Left colon (tissue), 2 donors: ENCODE data around the gene TREML4. TPM values are rescaled to one million over a fixed set of nuclear protein-coding genes. Genes with fewer than 3 reads are reported as not detected.
"Not testable (repeated sequence)": the region's sequence is repeated elsewhere in the genome, so short reads cannot be mapped to it uniquely, and the experiment has no call there.

Experiments used
- ATAC-seq: fragments of 200-7000 bp; cut with Tn5 transposase; one replicate; pipeline ENCODE4 v1.9.1; 2020; ENCODE audit warnings: mild to moderate bottlenecking, moderate library complexity
- DNase-seq, 2 donors: peaks; one replicate each; pipeline ENCODE4 v3.0.0-alpha.2; 2020
- intact Hi-C, 2 donors: fragments of 100-400 bp; cut with DNase I in 1 of 2; cut with micrococcal nuclease in 1 of 2; formaldehyde crosslinking; loops; one replicate each; pipeline versions ENCODE4 v1.11.2 to v1.14.0; 2022; cut with DNase I, micrococcal nuclease
- total RNA-seq, 2 donors: library from RNA; stranded (reverse); fragmentation: NEBNext Ultra II Directional; extraction: Animal tissue kit (Norgen Biotek cat#: 25700); gene quantifications; one replicate each; pipeline ENCODE4 v1.2.1, GENCODE V29; 2021
- donor health status: DM: no; HTN: no; CAD: no.
- donor health status: DM: yes; HTN: yes; CAD: no.

TREML4 gene
- total RNA-seq, 2 donors from 2014 or later: not detected

GRCh38 chr6:41246529-41246928 lies 18.4 kb downstream of the TREML4 start:
- DNase-seq, intact Hi-C loops, ATAC-seq: not testable (repeated sequence)

GRCh38 chr6:41247288-41247865 lies 19.2 kb downstream of the TREML4 start:
- DNase-seq: no peak
- no peak for ATAC-seq
- intact Hi-C loops: no loop called here

DNA sequence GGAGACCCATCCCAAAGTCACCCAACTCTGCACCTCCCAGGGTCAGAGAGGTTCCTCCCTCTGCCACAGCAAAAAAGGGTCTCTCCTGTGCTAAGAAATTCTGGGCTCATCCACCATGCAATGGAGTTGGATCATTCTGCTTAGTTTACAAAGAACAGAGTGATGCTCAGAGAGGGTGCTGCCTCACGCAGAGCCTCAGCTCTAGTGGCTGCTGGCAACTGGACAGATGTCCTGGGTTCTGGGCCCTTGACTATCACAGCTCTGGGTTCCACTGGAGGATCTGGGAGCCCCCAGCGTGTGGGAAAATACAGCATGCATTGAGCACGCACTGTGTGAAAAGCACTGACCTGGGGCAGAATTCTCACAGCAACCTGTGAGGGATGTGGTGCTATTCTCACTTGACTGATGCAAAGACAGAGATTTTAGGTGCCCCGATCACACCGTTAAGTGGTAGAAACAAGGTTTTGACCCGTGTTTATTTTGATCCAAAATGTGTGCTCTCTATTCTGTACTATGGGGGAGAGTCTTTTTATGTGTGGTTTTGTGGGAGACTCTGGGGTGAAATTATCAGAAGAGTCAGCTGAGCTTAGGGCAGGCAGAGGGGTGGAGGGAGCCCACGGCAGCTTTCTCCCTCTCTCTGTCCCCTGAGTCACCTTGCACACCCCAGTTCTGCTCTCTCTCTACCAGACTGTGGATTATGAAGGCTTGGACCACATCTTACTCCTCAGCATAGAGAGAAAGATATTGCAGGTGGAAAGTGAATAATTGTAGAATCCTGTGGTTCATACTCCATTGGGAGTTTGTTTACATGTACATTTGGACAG lies 19.9 kb downstream of the TREML4 start:
- intact Hi-C loops: no loop called here
- ATAC-seq (no peak), DNase-seq (no peak)

- no peak for DNase-seq
- intact Hi-C loops: no loop called here
- no peak for ATAC-seq
Measured at GRCh38 chr6:41252401-41253169, 24.4 kb downstream of the TREML4 start.

DNA sequence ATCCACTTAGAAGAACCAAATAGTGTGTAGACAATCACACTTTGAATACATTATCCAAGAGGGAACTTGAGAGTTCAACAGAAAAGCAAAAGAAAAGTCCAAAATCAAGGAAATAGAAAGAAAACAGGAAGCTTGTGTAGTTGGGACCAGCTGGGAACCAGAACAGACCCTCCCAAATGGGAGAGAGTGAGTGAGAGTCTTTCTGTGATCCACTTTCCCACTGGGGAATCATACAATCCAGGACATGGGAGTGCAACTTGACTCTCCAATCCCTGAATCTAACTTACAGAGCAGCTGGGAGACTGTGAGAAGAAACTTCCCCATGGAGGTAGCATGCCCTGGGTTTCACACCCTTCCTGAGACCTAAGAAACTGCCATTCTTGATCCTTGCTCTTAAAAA lies 27.0 kb downstream of the TREML4 start:
- no peak for ATAC-seq
- intact Hi-C loops: no loop called here
- no peak for DNase-seq

GRCh38 chr6:41255638-41256246 lies 27.6 kb downstream of the TREML4 start:
- ATAC-seq (no peak), DNase-seq (no peak)
- intact Hi-C loops: no loop called here

GRCh38 chr6:41256383-41256782 lies 28.2 kb downstream of the TREML4 start:
- intact Hi-C loops: no loop called here
- DNase-seq (no peak), ATAC-seq (peak; percentile 16)

DNA sequence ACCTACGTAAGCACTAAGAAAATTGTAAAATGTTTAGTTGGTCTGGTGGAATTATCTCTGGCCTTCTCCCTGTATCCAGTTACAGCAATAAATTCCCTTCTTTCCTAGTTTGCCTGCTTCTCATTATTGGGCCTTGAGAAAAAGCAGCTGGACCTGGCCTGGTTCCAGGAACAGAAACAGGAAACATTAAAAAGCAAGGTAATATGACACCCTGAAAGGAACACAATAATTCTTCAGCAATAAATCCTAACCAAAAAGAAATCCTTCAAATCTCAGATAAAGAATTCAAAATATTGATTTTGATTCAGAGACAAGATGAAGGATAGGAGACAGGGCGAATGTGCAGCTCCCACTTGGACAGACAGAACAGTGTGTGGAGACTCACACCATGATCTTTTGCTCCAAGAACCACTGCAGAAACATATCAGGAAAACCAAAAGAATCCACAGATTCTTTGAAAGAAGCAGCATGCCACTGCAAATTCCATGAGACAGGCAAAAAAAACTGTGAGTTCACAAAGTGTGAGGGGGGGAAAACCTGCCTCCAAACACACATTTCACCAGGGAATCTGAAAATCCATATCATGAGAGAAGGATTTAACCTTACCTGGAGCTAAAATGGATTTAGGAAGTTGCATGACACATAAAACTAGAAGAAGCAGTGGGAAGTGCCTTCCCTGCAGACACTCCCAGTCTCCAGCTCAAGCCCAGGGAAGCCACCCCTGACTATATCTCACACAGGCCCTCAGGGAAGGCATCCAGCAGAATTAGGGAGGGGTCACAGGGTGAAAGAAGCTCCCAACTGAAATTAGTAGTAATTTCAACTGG lies 29.4 kb downstream of the TREML4 start:
- intact Hi-C loops: no loop called here
- DNase-seq (peak in 1 of 2 donors; percentile 39), ATAC-seq (peak; percentile 47)

GRCh38 chr6:41258196-41258493 lies 30.0 kb downstream of the TREML4 start:
- ATAC-seq (no peak), DNase-seq (no peak)
- intact Hi-C loops: no loop called here

DNA sequence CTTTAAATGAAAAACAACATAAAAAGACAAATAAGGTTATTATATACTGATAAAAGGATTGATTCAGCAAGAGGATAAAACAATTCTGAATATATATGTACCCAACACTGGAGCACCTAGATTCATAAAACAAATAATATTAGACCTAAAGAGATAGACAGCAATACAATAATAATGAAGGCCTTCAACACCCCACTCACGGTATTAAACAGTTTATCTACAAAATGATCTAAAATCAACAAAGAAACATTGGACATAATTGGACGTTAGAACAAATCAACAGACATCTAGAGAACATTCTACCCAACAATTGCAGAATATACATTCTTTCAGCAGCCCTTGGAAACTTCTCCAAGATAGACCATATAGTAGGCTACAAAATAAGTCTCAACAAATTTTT lies 34.3 kb downstream of the TREML4 start:
- DNase-seq (no peak), ATAC-seq (no peak)
- intact Hi-C loops: no loop called here

GRCh38 chr6:41263267-41263666 lies 35.1 kb downstream of the TREML4 start:
- DNase-seq (no peak), ATAC-seq (no peak)
- intact Hi-C loops: no loop called here

DNA sequence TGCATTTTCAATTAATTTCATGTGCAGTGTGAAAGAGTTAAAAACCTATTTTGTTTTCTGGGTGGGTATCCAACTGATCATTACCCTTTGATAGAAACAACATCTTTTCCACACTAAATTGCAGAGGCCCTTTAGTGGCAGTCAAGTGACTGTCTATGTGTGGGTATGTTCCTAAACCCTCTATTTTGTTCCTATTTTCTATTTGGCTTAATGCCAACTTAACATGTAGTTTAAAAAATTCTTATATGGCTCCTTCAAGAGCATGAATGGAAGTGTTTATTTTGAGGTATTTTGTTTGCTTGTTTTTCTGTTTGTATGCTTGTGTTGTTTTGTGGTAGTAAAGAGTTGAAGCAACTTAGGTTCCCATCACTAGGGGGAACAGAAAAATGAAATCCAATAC lies 38.4 kb downstream of the TREML4 start:
- ATAC-seq (no peak), DNase-seq (no peak)
- intact Hi-C loops: no loop called here

- ATAC-seq: no peak
- DNase-seq: no peak
- intact Hi-C loops: no loop called here
Measured at GRCh38 chr6:41268478-41268877, 40.3 kb downstream of the TREML4 start.

DNA sequence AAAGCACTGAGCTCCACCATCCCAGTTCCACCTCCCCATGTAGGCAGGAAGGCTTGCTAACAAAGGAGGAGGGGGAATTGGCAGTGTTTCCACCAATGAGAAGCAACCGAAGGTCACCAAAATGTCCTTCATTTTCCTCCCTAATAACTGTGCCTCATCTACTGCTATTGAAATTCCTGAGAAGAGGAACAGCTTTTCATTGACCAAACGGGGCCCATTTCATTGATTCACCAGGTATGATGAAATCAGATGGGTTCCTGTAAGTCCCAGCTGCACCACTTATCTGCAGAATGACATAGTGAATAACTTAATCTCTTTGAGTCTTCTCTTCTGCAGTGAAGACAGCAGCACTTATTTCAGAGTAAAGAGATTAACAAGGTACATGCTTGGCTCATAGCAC lies 41.0 kb downstream of the TREML4 start:
- ATAC-seq (no peak), DNase-seq (no peak)
- intact Hi-C loops: no loop called here

DNA sequence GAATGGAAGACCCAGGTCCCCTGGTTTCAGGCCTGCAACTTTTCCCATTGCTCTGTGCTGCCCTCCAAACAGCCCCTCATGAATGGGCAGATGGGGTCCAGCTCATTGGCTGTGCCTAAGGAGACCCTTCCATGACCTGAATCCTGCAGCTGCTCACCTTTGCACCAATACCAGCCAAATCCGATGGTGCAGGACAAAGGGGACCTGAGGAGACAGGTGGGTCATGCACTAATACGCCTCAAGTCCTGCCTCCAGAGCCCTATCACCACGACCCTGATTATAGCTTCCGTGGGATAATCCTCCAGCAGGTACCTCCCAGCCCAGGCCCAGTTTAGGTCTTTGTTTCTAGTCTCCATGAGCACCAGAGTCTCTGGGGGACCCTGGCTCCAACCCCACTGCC lies 41.6 kb downstream of the TREML4 start:
- DNase-seq: no peak
- no peak for ATAC-seq
- intact Hi-C loops: no loop called here

GRCh38 chr6:41271901-41272395 lies 43.8 kb downstream of the TREML4 start:
- no peak for ATAC-seq
- peak in 1 of 2 donors; percentile 37 for DNase-seq
- intact Hi-C loops: no loop called here

DNA sequence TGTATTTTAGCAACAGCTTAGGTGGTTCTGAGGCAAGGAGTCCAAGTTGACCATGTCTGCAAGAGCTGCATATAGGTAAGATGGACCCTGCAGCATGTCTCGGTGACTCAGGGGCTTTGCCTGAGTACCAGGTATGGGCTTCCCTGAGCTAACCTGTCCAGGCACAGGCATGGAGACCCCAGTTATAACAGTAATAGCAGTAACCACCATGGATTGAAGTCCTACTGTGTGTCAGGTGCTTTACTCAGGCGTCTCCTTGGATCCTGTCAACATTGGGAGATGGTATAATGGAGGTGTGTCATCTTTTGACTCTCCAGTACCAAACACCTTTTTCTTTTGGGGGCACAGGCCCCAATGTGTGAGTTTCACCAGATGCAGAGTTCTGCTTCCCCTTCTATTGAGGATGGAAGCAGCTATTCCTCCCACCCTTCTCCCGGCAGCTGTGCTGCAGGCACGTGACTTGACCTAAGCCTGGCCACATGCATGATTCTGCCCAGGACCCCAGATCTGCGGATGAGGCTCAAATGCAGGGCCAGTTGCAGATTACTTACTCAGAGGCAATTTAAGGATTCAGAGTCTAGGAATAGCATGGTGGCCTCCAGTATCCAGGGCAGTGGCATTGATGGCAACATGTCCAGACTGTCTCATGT lies 44.6 kb downstream of the TREML4 start:
- ATAC-seq (no peak), DNase-seq (no peak)
- intact Hi-C loops: no loop called here

DNA sequence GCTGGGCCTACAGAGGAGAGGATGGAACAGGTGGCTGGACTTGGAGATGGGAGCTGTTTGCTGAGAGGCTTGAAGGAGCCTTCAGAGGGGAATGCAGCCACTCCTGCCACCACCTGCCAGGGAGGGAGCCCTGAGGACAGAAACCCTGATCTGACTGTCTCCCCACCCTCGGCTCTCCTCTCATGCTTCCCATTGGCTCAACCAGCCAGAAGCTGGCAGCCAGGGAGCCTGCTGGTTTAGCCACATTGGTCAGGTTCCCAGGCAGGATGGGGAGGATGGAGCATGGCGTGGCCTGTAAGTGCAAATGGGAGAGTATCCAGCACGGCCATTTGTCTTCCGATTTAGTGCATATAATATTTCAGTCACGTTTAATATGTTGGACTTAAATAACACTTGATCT lies 45.6 kb downstream of the TREML4 start:
- intact Hi-C loops: no loop called here
- no peak for ATAC-seq
- DNase-seq: no peak
